ENCODE results near the gene CXCL6.

The CXCL6 gene

DNA sequence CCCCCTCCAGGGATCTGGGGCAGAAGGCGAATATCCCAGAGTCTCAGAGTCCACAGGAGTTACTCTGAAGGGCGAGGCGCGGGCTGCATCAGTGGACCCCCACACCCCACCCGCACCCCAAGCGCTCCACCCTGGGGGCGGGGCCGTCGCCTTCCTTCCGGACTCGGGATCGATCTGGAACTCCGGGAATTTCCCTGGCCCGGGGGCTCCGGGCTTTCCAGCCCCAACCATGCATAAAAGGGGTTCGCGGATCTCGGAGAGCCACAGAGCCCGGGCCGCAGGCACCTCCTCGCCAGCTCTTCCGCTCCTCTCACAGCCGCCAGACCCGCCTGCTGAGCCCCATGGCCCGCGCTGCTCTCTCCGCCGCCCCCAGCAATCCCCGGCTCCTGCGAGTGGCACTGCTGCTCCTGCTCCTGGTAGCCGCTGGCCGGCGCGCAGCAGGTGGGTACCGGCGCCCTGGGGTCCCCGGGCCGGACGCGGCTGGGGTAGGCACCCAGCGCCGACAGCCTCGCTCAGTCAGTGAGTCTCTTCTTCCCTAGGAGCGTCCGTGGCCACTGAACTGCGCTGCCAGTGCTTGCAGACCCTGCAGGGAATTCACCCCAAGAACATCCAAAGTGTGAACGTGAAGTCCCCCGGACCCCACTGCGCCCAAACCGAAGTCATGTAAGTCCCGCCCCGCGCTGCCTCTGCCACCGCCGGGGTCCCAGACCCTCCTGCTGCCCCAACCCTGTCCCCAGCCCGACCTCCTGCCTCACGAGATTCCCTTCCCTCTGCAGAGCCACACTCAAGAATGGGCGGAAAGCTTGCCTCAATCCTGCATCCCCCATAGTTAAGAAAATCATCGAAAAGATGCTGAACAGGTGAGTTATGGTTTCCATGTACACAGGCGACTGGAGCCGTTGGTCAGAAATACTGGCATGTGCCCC lies 32.9 kb downstream of the CXCL6 start, which contains the start of gene CXCL1:
CXCL1 (plus strand) TSS at position 264 of the 926 bp plus-strand sequence; CDS start at position 342, 78 bp downstream.
- DNase-seq: peak; percentile 27

- no peak for DNase-seq
Measured at GRCh38 chr4:73870260-73870659, 33.8 kb downstream of the CXCL6 start.

- DNase-seq: no peak
Measured at GRCh38 chr4:73870768-73871167, 34.3 kb downstream of the CXCL6 start.

DNA sequence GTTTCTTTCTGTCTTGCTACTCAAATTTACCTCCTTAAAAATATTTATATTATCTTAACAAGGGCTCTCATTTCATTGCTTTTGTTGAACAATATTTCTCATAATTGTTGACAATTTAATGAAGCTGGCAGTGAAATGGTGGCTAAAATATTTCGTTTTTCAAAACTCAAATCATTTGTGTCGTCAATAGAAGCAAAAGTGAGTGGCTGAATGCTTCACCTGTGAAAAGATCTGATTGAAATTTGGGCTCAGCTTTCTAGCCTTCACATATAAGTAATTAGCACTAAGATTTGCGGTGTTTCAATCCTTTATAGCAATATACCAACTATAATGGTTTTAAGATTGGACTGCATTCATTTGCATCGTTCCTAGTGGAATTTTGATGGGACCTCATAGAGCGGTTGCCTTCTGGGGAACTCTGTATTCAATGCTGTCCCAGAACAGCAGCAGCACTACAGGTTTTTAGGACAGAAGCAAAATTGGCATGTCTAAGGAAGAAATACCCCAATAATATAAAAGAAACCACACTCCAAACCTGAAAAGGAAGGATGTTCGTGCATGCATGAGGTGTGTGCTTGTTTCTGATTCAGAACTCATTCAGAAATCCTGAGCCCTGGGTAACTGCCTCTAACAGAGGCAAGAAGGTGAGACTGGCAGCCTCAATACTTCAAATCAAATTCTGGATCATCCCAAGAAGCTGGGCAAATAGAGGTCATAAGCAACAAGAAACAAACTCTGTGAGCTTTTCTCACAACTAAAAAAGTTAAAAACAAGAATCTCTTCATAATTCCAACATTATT lies 35.2 kb downstream of the CXCL6 start:
- no peak for DNase-seq

GRCh38 chr4:73872316-73873108 lies 36.0 kb downstream of the CXCL6 start:
- DNase-seq: no peak

DNA sequence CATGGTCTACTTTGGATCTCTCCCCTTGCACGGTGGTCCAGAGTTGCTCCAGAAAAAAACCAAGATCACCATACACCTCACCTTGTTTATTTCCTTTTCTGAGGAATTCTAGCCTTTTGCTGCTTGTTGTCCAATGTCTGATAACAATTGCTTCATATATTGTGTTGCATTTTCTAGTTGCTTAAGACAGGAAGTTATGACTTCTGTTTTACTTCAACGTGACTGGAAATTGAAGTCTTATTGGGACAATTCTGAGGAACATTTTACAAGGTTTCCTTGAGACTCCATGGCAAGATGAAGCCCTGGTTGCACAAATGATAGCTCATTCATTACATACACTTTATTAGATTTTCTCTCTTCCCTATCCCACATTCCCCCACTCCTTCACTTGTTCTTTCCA lies 37.9 kb downstream of the CXCL6 start:
- DNase-seq: no peak

DNA sequence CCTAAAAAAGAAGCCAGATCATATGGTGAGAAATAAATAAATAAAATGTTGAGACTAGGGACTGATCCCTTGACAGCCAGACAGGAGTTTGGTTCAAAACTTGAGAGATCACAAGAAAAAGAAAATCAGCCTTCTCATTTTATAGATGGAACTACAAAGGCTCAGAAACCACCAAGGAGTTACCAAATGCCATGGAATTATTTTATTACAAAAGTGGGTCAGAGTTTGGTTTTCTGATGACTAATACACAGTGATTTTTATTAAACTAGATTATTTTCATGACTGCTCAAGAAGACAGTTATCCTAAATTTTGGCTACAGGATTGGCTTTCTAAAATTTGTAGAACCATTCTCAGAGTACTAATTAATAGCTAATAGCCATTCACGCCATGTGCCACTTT lies 38.9 kb downstream of the CXCL6 start:
- no peak for DNase-seq

GRCh38 chr4:73883306-73883705 lies 46.8 kb downstream of the CXCL6 start:
- no peak for DNase-seq

DNA sequence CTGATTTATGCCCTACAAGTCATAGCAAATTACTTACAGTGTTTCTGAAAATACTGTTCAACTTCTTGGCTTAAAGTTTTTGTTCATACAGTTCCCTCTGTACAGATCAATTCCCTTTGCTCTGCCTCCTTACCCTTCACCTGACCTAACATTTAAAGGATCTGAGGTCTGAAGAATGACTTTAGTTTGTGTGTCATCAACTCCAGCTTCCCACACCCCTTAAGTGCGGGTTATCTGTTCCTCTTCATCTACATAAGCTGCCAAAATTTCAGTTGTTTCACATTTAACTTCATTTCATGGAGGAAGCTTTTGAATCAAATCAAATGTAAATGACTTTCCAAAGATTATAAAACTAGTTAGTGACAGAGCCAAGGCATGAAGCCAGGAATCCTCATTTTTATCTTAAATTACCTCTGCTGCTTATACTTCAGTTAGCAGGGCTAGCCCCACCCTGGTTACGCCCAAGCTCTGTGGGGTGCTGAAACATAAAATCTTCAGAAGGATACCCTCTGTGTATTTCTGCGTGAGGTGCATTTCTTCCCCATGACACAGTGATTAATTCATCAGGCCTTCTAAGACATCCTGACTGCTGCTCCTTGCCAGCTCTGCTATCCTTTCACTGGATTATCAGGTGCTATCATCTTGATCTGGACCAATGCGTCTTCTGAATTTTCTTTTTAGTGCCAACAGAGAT lies 49.2 kb downstream of the CXCL6 start:
- no peak for DNase-seq
